DND-41 (cell line): ENCODE measurements around the gene GADD45A.

Experiments
- EZH2 ChIP-seq: IDR thresholded peaks from 3 replicates; pipeline ENCODE4 v1.6.1; 2012; ENCODE audit warnings: borderline replicate concordance, low read depth, mild to moderate bottlenecking, moderate library complexity, low read length, inconsistent platforms; ENCODE audit not compliant: severe bottlenecking
- TF ChIP-seq, protein P1 (sequence below): IDR thresholded peaks from 2 replicates; pipeline ENCODE4 v1.5.1; 2012; ENCODE audit warnings: borderline replicate concordance, low read length, moderate library complexity, mild to moderate bottlenecking; ENCODE audit not compliant: poor library complexity, severe bottlenecking; ENCODE audit errors: extremely low read depth

DNA sequence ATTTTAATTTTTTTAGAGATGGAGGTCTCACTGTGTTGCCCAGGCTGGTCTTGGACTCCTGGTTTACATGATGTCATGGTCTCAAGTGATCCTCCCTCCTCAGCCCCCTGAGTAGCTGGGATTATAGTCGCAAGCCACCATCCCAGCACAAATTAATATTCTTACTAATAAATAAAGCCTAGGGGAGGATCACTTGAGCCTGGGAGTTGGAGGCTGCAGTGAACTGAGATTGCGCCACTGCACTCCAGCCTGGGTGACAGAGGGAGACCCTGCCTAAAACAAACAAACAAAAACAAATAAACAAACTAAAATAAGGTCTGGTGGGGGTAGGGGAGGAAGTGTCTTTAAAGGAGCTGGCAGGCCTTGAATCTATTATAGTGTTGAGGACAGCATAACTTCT, 8.7 kb upstream of the GADD45A start:
- TF ChIP-seq, protein P1, sequence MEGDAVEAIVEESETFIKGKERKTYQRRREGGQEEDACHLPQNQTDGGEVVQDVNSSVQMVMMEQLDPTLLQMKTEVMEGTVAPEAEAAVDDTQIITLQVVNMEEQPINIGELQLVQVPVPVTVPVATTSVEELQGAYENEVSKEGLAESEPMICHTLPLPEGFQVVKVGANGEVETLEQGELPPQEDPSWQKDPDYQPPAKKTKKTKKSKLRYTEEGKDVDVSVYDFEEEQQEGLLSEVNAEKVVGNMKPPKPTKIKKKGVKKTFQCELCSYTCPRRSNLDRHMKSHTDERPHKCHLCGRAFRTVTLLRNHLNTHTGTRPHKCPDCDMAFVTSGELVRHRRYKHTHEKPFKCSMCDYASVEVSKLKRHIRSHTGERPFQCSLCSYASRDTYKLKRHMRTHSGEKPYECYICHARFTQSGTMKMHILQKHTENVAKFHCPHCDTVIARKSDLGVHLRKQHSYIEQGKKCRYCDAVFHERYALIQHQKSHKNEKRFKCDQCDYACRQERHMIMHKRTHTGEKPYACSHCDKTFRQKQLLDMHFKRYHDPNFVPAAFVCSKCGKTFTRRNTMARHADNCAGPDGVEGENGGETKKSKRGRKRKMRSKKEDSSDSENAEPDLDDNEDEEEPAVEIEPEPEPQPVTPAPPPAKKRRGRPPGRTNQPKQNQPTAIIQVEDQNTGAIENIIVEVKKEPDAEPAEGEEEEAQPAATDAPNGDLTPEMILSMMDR: no peak
- no peak for TF ChIP-seq EZH2
